HCT116 (cell line): Measurements from ENCODE around the gene PIGC. TPM values are rescaled to one million over a fixed set of nuclear protein-coding genes. Genes with fewer than 3 reads are reported as not detected.

ENCODE experiments used
- ATAC-seq: fragments of 200-7000 bp; cut with Tn5 transposase; 2 replicates; pipeline ENCODE4 v1.9.1; 2020; ENCODE audit warnings: mild to moderate bottlenecking, moderate library complexity
- Bru-seq: library from RNA; stranded (reverse); fragments of 400-500 nt; gene quantifications from one replicate; lab custom pipeline; 2021; lab: Mats Ljungman, UMichigan
- BruChase-seq, 2 experiments: library from RNA; stranded (reverse); fragments of 400-500 nt; gene quantifications; one replicate each; lab custom pipeline; 2021; lab: Mats Ljungman, UMichigan
- BruUV-seq: library from RNA; stranded (reverse); fragments of 400-500 nt; replicated peaks from 2 replicates; lab custom pipeline; 2021; lab: Mats Ljungman, UMichigan
- CTCF ChIA-PET: fragments of 300-600 bp; sonication (Branson Sonifier 250); formaldehyde crosslinking; loops from one replicate; lab custom pipeline; 2021; ENCODE audit warnings: antibody characterized with exemption; lab: Charles Lee
- POLR2A ChIA-PET: fragments of 300-600, 350-600 bp; sonication (Branson Sonifier 250); formaldehyde crosslinking; loops from one replicate; lab custom pipeline; 2021; ENCODE audit warnings: antibody characterized with exemption; lab: Charles Lee
- RAD21 ChIA-PET, 2 experiments: fragments of 300-600 bp; sonication (Branson Sonifier 250); formaldehyde crosslinking; loops; one replicate each; lab custom pipeline; 2023; ENCODE audit warnings: low total read pairs in 2 of 2; ENCODE audit not compliant: uncharacterized antibody in 2 of 2, unreplicated experiment in 2 of 2, low non-redundant PET in 1 of 2; lab: Charles Lee
- DNase-seq: peaks from one replicate; pipeline ENCODE4 v3.0.0-alpha.2; 2010; ENCODE audit warnings: low read depth, low spot score
- H2AFZ ChIP-seq: fragments of 200-600 bp; shearing (Covaris generic), sonication (generic); 2 replicates; pipeline ENCODE4 v1.6.1; 2017; ENCODE audit warnings: low read depth, mixed run types, mixed read lengths, antibody characterized with exemption, low read length; ENCODE audit not compliant: poor library complexity, severe bottlenecking
- H3K27ac ChIP-seq: 2 replicates; pipeline ENCODE4 v1.5.1; 2012; ENCODE audit warnings: low read depth, low read length
- H3K27me3 ChIP-seq: fragments of 200-600 bp; sonication (generic); 2 replicates; pipeline ENCODE4 v1.6.1; 2016; ENCODE audit warnings: mixed run types, low read length, mixed read lengths; ENCODE audit not compliant: insufficient read depth
- H3K36me3 ChIP-seq, 2 experiments: fragments of 200-500 bp in 1 of 2; fragments of 200-600 bp in 1 of 2; sonication (Bioruptor generic) in 1 of 2; sonication (generic) in 1 of 2; 2 replicates each; pipeline versions ENCODE4 v1.5.1 to v1.6.1; 2014 to 2016; ENCODE audit warnings: low read length in 2 of 2, inconsistent platforms in 1 of 2, mixed read lengths in 1 of 2, mixed run types in 1 of 2; ENCODE audit not compliant: insufficient read depth in 2 of 2, control insufficient read depth in 1 of 2
- H3K4me1 ChIP-seq, 2 experiments: fragments of 200-600 bp in 1 of 2; sonication (generic) in 1 of 2; 2 replicates each; pipeline versions ENCODE4 v1.5.1 to v1.6.1; 2012 to 2017; ENCODE audit warnings: low read length in 2 of 2, inconsistent platforms in 1 of 2, mild to moderate bottlenecking in 1 of 2, mixed read lengths in 1 of 2, mixed run types in 1 of 2, moderate library complexity in 1 of 2; ENCODE audit not compliant: insufficient read depth in 2 of 2, control insufficient read depth in 1 of 2
- H3K4me2 ChIP-seq: fragments of 200-600 bp; sonication (generic); 2 replicates; pipeline ENCODE4 v1.6.1; 2017; ENCODE audit warnings: mixed run types, low read length, mixed read lengths
- H3K4me3 ChIP-seq, 2 experiments: fragments of 200-600 bp in 1 of 2; sonication (generic) in 1 of 2; replicated peaks in 1 of 2; 2 replicates each; pipeline ENCODE4 v1.5.1; 2011 to 2016; ENCODE audit warnings: low read length in 2 of 2, control low read depth in 1 of 2, low read depth in 1 of 2, mild to moderate bottlenecking in 1 of 2, mixed read lengths in 1 of 2, mixed run types in 1 of 2
- H3K79me2 ChIP-seq: fragments of 200-600 bp; sonication (generic); 2 replicates; pipeline ENCODE4 v1.6.1; 2017; ENCODE audit warnings: mild to moderate bottlenecking, mixed run types, low read length, moderate library complexity, mixed read lengths; ENCODE audit not compliant: insufficient read depth
- H3K9ac ChIP-seq: fragments of 200-600 bp; sonication (generic); 2 replicates; pipeline ENCODE4 v1.6.1; 2016; ENCODE audit warnings: low read length, mixed read lengths
- H3K9me2 ChIP-seq: fragments of 200-600 bp; sonication (generic), shearing (Covaris generic); 2 replicates; pipeline ENCODE4 v1.6.1; 2017; ENCODE audit warnings: mixed run types, mild to moderate bottlenecking, moderate library complexity; ENCODE audit not compliant: insufficient read depth
- H3K9me3 ChIP-seq, 2 experiments: fragments of 200-500 bp in 1 of 2; fragments of 200-600 bp in 1 of 2; sonication (Bioruptor generic) in 1 of 2; sonication (generic) in 1 of 2; 2 replicates each; pipeline ENCODE4 v1.6.1; 2014 to 2017; ENCODE audit warnings: low read length in 2 of 2, mixed read lengths in 2 of 2, inconsistent platforms in 1 of 2, low read depth in 1 of 2, mild to moderate bottlenecking in 1 of 2, mixed run types in 1 of 2, moderate library complexity in 1 of 2; ENCODE audit not compliant: control insufficient read depth in 1 of 2, insufficient read depth in 1 of 2
- H4K20me1 ChIP-seq: fragments of 200-600 bp; sonication (generic), shearing (Covaris generic); 2 replicates; pipeline ENCODE4 v1.6.1; 2017; ENCODE audit warnings: mixed run types, mild to moderate bottlenecking, moderate library complexity; ENCODE audit not compliant: insufficient read depth
- ATF3 ChIP-seq: IDR thresholded peaks from 2 replicates; pipeline ENCODE4 v1.6.1; 2012
- CBX3 ChIP-seq: IDR thresholded peaks from 2 replicates; pipeline ENCODE4 v1.6.1; 2012; ENCODE audit warnings: low read depth
- CEBPB ChIP-seq: IDR thresholded peaks from 2 replicates; pipeline ENCODE4 v1.6.1; 2012; ENCODE audit warnings: low read depth
- EGR1 ChIP-seq: IDR thresholded peaks from 2 replicates; pipeline ENCODE4 v1.6.1; 2012; ENCODE audit warnings: low read depth
- ELF1 ChIP-seq: IDR thresholded peaks from 2 replicates; pipeline ENCODE4 v1.6.1; 2012; ENCODE audit warnings: low read depth, borderline replicate concordance
- EZH2 ChIP-seq: fragments of 200-600 bp; sonication (generic); IDR thresholded peaks from 2 replicates; pipeline ENCODE4 v1.6.1; 2017; ENCODE audit warnings: antibody characterized with exemption, mixed run types
- JUND ChIP-seq: IDR thresholded peaks from 2 replicates; pipeline ENCODE4 v1.6.1; 2012
- MAX ChIP-seq: IDR thresholded peaks from 2 replicates; pipeline ENCODE4 v1.6.1; 2012
- POLR2A ChIP-seq: IDR thresholded peaks from 2 replicates; pipeline ENCODE4 v1.7.0; 2011; ENCODE audit warnings: borderline replicate concordance; ENCODE audit not compliant: insufficient read depth, insufficient read length; ENCODE audit errors: extremely low read depth
- TCF7L2 ChIP-seq: IDR thresholded peaks from 2 replicates; pipeline ENCODE4 v1.7.0; 2011; ENCODE audit warnings: borderline replicate concordance, inconsistent platforms; ENCODE audit not compliant: insufficient read depth, insufficient read length; ENCODE audit errors: extremely low read depth
- YY1 ChIP-seq: IDR thresholded peaks from 2 replicates; pipeline ENCODE4 v1.6.1; 2011; ENCODE audit warnings: low read length, low read depth, moderate library complexity, mild to moderate bottlenecking; ENCODE audit not compliant: insufficient replicate concordance; ENCODE audit errors: extremely low read depth
- ZNF274 ChIP-seq: fragments of 200-500 bp; sonication (Bioruptor generic); IDR thresholded peaks from 2 replicates; pipeline ENCODE4 v1.6.1; 2014; ENCODE audit warnings: mild to moderate bottlenecking, low read depth, low read length, inconsistent platforms
- intact Hi-C: fragments of 100-400 bp; cut with micrococcal nuclease; formaldehyde crosslinking; loops from 2 replicates; pipeline ENCODE4 v1.10.0; 2022
- long read RNA-seq: library from polyadenylated mRNA; unstranded; transcript quantifications from one replicate; pipeline ENCODE4 v2.0.0, GENCODE V29; 2021; ENCODE audit not compliant: unreplicated experiment
- polyA plus RNA-seq: library from polyadenylated mRNA; unstranded; fragments of >200 nt; gene quantifications from 2 replicates; pipeline ENCODE4 v1.2.1, GENCODE V29; 2012; ENCODE audit warnings: missing spikeins
- total RNA-seq: library from RNA; stranded (reverse); gene quantifications from one replicate; pipeline ENCODE4 v1.2.1, GENCODE V29; 2021; ENCODE audit not compliant: unreplicated experiment
- TF ChIP-seq, protein P1 (sequence below): IDR thresholded peaks from 2 replicates; pipeline ENCODE4 v1.6.1; 2011; ENCODE audit warnings: mild to moderate bottlenecking, low read length, moderate library complexity; ENCODE audit not compliant: insufficient replicate concordance; ENCODE audit errors: extremely low read depth
- TF ChIP-seq, protein P2 (sequence below), 3 experiments: fragments of 200-600 bp in 1 of 3; sonication (generic) in 1 of 3; IDR thresholded peaks in 2 of 3; conservative IDR thresholded peaks in 1 of 3; 2 replicates each; pipeline ENCODE4 v1.5.1; 2012 to 2017; ENCODE audit warnings: low read depth in 2 of 3, low read length in 2 of 3, antibody characterized with exemption in 1 of 3, borderline replicate concordance in 1 of 3, control low read depth in 1 of 3, mild to moderate bottlenecking in 1 of 3, mixed read lengths in 1 of 3, mixed run types in 1 of 3, moderate library complexity in 1 of 3; ENCODE audit not compliant: insufficient read depth in 1 of 3
- TF ChIP-seq, protein P3 (sequence below): IDR thresholded peaks from 2 replicates; pipeline ENCODE4 v1.6.1; 2012; ENCODE audit warnings: low read depth

The PIGC gene
- total RNA-seq: 11.9 TPM
- 10.8 and 13.6 TPM in 2 replicates for polyA plus RNA-seq
- percentile 91 among the genes with signal in this experiment for Bru-seq, nascent RNA
- percentile 82 among the genes with signal in this experiment for BruChase-seq, experiment 1, labeled RNA remaining after a 6-hour chase
- BruChase-seq, experiment 2, labeled RNA remaining after a 2-hour chase: percentile 95 among the genes with signal in this experiment
- long read RNA-seq, transcript PIGC-201 (2 exons, 1,447 nt): major isoform, 14 of 16 reads
- long read RNA-seq, partial matches to known transcripts: 0 of 16 reads
- long read RNA-seq, other reads (novel, unspliced or antisense): 1 of 16 reads

DNA sequence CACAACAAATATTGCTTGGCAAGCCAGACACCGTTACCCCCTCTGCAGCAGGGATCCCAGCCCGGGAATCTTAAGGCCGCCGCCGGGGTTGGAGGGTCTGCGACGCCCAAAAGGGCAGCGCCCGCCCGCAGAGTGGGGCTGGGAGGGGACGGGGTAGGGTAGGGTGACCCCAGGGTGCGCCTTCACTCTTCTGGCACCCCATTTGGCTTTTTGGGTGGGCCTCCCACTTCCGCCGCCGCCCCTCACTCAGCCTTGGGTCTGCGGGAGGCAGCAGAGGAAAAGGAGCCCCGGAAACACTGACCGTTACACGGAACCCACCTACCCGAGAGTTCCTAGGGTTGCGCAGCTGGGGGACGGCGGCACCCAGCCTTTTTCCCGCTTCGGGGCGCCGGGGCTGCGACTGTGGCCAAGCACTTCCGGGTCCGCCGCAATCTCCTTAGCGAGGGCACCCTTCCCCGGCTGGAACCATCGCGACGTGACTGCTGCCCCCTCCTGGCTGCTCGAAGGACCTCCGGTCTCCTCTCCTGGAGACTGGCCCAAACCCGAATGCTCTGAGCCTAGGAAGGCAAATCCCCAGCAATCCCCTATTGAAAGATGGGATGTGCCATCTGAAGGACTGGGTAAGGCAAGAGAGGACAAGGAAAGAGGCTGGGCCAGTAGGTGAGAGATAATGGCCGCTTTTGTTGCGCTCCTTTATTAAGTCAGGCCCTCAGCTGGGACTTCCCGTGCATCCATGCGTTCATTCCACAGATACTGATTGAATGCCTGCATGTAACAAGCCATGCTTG is at the start of gene PIGC:
TSS of gene PIGC (minus strand) at position 404 of the 788 bp plus-strand sequence. CDS start 1,447 bp downstream, outside the sequence.
- ChIA-PET POLR2A (no interaction called here), RAD21 (no interaction called here), CTCF (interaction anchor here (1.2 to 1.3 kb wide), 4 partner anchors 26 to 441 kb away, joined by 3 to 5 read pairs (median 4); no protein-coding TSS in a partner anchor)
- Histone ChIP-seq H3K79me2 (peaks cover 19% of the 10 kb centered on the region), H3K4me2 (peak within 1 kb of the TSS; percentile 66), H3K27ac (peak within 1 kb of the TSS; percentile 51), H3K9ac (peak within 1 kb of the TSS; percentile 88), H3K9me2 (no peaks in the 10 kb centered on the region), H3K9me3 (no peaks in the 10 kb centered on the region), H2AFZ (peak within 1 kb of the TSS; percentile 88), H3K4me3 (peak within 1 kb of the TSS; percentile 78 to 81), H3K36me3 (no peaks in the 10 kb centered on the region; a peak in 1 of 4 replicates), H4K20me1 (no peaks in the 10 kb centered on the region), H3K27me3 (no peaks in the 10 kb centered on the region), H3K4me1 (peaks cover 4 to 13% of the 10 kb centered on the region in 2 experiments; a peak in 2 of 4 replicates)
- ATAC-seq: peak; percentile 98
- peak; percentile 81 for DNase-seq
- BruUV-seq: TSS peak; percentile 64
- intact Hi-C loops: loop anchor here (2.0 to 5.0 kb wide), 2 partner anchors 442 to 799 kb away; no protein-coding TSS in a partner anchor
- no peak for TF ChIP-seq EZH2
- no peak for TF ChIP-seq JUND
- TF ChIP-seq, protein P1, sequence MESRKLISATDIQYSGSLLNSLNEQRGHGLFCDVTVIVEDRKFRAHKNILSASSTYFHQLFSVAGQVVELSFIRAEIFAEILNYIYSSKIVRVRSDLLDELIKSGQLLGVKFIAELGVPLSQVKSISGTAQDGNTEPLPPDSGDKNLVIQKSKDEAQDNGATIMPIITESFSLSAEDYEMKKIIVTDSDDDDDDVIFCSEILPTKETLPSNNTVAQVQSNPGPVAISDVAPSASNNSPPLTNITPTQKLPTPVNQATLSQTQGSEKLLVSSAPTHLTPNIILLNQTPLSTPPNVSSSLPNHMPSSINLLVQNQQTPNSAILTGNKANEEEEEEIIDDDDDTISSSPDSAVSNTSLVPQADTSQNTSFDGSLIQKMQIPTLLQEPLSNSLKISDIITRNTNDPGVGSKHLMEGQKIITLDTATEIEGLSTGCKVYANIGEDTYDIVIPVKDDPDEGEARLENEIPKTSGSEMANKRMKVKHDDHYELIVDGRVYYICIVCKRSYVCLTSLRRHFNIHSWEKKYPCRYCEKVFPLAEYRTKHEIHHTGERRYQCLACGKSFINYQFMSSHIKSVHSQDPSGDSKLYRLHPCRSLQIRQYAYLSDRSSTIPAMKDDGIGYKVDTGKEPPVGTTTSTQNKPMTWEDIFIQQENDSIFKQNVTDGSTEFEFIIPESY: no peak
- TF ChIP-seq CEBPB: no peak; the same call in 1 of the 2 replicates
- TF ChIP-seq ELF1: peak; percentile 97
- TF ChIP-seq, protein P2, sequence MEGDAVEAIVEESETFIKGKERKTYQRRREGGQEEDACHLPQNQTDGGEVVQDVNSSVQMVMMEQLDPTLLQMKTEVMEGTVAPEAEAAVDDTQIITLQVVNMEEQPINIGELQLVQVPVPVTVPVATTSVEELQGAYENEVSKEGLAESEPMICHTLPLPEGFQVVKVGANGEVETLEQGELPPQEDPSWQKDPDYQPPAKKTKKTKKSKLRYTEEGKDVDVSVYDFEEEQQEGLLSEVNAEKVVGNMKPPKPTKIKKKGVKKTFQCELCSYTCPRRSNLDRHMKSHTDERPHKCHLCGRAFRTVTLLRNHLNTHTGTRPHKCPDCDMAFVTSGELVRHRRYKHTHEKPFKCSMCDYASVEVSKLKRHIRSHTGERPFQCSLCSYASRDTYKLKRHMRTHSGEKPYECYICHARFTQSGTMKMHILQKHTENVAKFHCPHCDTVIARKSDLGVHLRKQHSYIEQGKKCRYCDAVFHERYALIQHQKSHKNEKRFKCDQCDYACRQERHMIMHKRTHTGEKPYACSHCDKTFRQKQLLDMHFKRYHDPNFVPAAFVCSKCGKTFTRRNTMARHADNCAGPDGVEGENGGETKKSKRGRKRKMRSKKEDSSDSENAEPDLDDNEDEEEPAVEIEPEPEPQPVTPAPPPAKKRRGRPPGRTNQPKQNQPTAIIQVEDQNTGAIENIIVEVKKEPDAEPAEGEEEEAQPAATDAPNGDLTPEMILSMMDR (IDR thresholded peaks at IDR 0.05 in 2 of 3, conservative IDR thresholded peaks at IDR 0.05 in 1 of 3; ENCODE audit: borderline replicate concordance in 1 of 3, insufficient read depth in 1 of 3, low read depth in 2 of 3, low read length in 2 of 3): peak; percentile 81 to 92 (median 82)
- TF ChIP-seq CBX3: peak; percentile 91
- TF ChIP-seq YY1: peak; percentile 59
- TF ChIP-seq, protein P3, sequence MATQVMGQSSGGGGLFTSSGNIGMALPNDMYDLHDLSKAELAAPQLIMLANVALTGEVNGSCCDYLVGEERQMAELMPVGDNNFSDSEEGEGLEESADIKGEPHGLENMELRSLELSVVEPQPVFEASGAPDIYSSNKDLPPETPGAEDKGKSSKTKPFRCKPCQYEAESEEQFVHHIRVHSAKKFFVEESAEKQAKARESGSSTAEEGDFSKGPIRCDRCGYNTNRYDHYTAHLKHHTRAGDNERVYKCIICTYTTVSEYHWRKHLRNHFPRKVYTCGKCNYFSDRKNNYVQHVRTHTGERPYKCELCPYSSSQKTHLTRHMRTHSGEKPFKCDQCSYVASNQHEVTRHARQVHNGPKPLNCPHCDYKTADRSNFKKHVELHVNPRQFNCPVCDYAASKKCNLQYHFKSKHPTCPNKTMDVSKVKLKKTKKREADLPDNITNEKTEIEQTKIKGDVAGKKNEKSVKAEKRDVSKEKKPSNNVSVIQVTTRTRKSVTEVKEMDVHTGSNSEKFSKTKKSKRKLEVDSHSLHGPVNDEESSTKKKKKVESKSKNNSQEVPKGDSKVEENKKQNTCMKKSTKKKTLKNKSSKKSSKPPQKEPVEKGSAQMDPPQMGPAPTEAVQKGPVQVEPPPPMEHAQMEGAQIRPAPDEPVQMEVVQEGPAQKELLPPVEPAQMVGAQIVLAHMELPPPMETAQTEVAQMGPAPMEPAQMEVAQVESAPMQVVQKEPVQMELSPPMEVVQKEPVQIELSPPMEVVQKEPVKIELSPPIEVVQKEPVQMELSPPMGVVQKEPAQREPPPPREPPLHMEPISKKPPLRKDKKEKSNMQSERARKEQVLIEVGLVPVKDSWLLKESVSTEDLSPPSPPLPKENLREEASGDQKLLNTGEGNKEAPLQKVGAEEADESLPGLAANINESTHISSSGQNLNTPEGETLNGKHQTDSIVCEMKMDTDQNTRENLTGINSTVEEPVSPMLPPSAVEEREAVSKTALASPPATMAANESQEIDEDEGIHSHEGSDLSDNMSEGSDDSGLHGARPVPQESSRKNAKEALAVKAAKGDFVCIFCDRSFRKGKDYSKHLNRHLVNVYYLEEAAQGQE: no peak
- peak; percentile 21 for TF ChIP-seq TCF7L2
- no peak for TF ChIP-seq ATF3
- no peak for TF ChIP-seq ZNF274
- no peak for TF ChIP-seq EGR1
- no peak for TF ChIP-seq POLR2A
- TF ChIP-seq MAX: peak; percentile 61
